GM08714 (cell line): ENCODE data around the gene GAB2.
"Not testable (repeated sequence)": the region's sequence is repeated elsewhere in the genome, so short reads cannot be mapped to it uniquely, and the experiment has no call there.

Experiments used
- H3K4me3 ChIP-seq: fragments of 200-500 bp; sonication (Bioruptor generic); 2 replicates; pipeline ENCODE4 v1.5.1; 2014; ENCODE audit warnings: mild to moderate bottlenecking, low read length, inconsistent platforms
- ZNF274 ChIP-seq: IDR thresholded peaks from 2 replicates; pipeline ENCODE4 v1.6.1; 2012; ENCODE audit warnings: mild to moderate bottlenecking, low read depth, low read length

The GAB2 gene

GRCh38 chr11:78295991-78296930, 121.4 kb downstream of the GAB2 start:
- no peak for TF ChIP-seq ZNF274
- no peak overlapping the region for H3K4me3 ChIP-seq

- TF ChIP-seq ZNF274 = no peak
- H3K4me3 ChIP-seq = no peak overlapping the region
Measured at GRCh38 chr11:78295347-78295746, 122.3 kb downstream of the GAB2 start.

DNA sequence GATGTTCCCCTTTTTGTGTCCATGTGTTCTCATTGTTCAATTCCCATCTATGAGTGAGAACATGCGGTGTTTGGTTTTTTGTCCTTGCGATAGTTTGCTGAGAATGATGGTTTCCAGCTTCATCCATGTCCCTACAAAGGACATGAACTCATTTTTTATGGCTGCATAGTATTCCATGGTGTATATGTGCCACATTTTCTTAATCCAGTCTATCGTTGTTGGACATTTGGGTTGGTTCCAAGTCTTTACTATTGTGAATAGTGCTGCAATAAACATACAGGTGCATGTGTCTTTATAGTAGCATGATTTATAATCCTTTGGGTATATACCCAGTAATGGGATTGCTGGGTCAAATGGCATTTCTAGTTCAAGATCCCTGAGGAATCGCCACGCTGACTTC, 123.5 kb downstream of the GAB2 start:
- H3K4me3 ChIP-seq = not testable (repeated sequence)

- TF ChIP-seq ZNF274 = no peak
- H3K4me3 ChIP-seq = no peak overlapping the region
Measured at GRCh38 chr11:78293536-78293935, 124.1 kb downstream of the GAB2 start.

DNA sequence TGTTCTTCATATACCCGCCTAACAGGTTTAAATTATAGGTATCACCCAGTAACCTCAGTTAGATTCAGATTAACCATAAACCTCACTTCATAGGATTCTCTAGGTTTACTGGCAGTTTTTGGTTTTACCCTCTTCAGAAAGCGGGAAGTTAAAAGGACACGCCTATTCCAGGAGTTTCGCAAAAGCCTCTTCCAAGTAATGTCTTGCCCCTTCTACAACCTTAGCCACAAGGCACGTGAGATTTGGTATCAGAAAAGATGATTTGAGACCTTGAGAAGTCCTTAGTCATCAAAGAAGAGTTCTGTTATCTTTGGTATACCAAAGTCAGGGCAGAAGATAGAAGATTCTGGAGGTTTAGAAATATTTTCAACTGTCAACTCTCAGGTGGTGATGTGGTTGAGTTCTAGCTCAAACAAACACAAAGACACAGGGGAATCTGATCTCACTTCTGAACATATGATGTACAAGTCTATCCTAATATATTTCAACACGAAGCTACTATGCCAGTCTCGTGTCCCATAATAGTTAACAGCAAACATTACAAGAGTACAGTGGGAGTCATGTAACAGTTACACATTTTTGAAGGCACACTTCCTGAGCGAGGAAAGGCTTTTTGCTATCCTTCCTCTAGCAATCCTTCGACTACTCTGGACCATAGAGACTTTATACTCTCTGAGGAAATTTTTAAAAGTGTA, 125.4 kb downstream of the GAB2 start:
- no peak overlapping the region for H3K4me3 ChIP-seq
- TF ChIP-seq ZNF274 = no peak

DNA sequence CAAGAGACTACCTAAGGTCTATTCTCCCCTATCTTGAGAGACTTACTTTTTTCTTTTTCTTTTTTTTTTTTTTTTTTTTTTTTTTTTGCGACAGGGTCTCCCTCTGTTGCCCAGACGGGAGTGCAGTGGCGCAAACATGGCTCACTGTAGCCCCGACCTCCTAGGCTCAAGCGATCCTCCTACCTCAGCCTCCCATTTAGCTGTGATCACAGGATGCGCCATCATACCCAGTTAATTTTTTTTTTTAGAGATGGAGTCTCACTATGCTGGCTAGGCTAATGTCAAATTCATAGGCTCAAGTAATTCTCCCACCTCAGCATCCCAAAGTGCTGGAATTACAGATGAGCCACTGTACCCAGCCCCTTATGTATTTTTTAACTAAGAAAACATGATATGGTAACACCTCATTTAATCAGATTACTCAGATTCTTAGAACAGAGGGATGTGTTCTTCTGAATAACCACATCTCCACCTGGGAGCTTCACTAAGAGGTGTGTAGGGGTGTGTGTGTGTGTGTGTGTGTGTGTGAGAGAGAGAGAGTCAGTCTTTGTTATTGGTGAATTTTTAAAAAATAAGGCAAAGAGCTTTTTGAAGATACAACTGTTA, 126.0 kb downstream of the GAB2 start:
- H3K4me3 ChIP-seq = no peak overlapping the region
- TF ChIP-seq ZNF274 = no peak

DNA sequence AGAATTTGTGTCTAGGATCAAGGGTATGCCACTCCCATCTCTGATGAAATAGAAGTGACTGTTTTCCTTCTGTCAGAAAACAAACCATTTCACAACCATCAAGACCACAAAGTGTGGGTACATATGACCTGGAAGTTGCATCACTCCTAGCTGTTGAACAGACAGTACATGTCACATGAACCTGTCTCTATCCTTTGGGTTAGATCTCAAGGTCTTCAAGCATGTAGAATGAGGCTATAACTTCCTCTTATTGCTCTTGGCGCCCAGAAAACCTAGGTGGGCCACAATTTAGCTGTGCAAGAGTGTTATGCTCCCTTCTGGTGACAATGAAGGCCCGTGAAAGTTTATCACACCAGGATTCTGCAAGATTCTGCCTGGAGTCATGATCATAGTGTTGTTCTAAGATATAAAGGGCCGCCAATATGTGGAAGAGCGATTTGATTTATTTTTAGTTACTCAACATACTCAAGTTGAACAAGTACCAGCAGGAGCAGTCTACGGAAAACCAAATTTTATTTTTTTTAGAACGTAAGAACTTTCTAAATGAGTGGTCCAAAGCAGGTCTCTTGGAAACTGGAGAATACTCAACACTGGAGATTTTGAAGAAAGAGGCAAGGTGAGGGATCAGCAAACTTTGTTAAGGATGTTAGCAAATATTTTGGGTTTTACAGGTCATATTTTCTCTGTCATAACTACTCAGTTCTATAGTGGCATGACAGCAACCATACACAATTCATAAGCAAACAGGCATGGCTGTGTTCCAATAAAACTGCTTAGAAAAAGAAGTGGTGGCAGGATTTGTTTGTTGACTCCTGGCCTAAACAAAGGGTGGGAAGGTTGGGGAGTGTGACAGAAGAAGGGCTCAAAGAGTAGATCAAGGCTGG, 127.1 kb downstream of the GAB2 start:
- TF ChIP-seq ZNF274 = no peak
- H3K4me3 ChIP-seq = no peak overlapping the region

- no peak for TF ChIP-seq ZNF274
- no peak overlapping the region for H3K4me3 ChIP-seq
Measured at GRCh38 chr11:78289552-78290292, 127.9 kb downstream of the GAB2 start.

DNA sequence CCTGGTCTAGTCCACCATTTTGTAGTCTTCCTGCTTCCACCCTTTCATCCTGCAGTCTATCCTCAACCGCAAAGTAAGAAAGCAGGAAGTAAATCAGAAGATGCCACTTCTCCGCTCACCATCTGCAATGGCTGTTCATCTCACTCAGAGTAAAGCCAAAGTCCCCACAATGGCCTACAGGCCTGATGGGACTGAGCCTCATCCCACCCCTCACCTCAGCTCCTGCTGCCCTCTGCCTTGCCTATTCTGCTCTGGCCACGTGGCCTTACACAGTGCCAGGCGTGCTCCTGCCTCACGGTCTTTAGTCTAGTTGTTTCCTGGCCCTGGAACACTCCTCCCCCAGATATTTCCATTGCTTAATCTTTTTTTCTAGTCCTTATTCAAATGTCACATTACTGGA, 133.4 kb downstream of the GAB2 start:
- no peak for TF ChIP-seq ZNF274
- no peak overlapping the region for H3K4me3 ChIP-seq

GRCh38 chr11:78282821-78283220, 134.8 kb downstream of the GAB2 start:
- TF ChIP-seq ZNF274 = no peak
- H3K4me3 ChIP-seq = no peak overlapping the region

- no peak for TF ChIP-seq ZNF274
- no peak overlapping the region for H3K4me3 ChIP-seq
Measured at GRCh38 chr11:78281511-78281910, 136.1 kb downstream of the GAB2 start.

GRCh38 chr11:78277314-78277994, 140.2 kb downstream of the GAB2 start:
- H3K4me3 ChIP-seq = no peak overlapping the region
- no peak for TF ChIP-seq ZNF274

GRCh38 chr11:78276311-78276710, 141.3 kb downstream of the GAB2 start:
- TF ChIP-seq ZNF274 = no peak
- H3K4me3 ChIP-seq = no peak overlapping the region
